ENCODE data around the gene PIPOX.
"Not testable (repeated sequence)": the region's sequence is repeated elsewhere in the genome, so short reads cannot be mapped to it uniquely, and the experiment has no call there.

Gene PIPOX

DNA sequence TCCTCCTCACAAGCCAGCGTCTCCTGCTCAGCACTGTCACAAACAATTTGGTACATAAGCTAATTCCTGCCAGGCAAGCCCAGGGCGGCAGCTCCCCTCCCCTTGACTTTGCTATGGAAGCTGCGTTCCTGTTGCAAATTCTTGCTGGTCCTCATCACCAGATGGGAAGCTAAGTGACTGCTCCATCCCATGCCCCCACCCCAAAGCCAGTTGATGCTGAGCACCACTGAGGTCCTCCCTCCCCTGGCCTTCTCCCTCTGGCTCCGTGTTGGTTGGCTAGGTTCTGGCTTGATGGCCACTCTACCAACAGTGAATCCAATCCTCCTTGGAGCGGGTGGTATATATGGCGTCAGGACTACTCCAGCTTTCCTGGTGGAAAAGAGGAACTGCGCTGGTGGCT, 34.4 kb downstream of the PIPOX start:
- FAIRE-seq, result no peak

DNA sequence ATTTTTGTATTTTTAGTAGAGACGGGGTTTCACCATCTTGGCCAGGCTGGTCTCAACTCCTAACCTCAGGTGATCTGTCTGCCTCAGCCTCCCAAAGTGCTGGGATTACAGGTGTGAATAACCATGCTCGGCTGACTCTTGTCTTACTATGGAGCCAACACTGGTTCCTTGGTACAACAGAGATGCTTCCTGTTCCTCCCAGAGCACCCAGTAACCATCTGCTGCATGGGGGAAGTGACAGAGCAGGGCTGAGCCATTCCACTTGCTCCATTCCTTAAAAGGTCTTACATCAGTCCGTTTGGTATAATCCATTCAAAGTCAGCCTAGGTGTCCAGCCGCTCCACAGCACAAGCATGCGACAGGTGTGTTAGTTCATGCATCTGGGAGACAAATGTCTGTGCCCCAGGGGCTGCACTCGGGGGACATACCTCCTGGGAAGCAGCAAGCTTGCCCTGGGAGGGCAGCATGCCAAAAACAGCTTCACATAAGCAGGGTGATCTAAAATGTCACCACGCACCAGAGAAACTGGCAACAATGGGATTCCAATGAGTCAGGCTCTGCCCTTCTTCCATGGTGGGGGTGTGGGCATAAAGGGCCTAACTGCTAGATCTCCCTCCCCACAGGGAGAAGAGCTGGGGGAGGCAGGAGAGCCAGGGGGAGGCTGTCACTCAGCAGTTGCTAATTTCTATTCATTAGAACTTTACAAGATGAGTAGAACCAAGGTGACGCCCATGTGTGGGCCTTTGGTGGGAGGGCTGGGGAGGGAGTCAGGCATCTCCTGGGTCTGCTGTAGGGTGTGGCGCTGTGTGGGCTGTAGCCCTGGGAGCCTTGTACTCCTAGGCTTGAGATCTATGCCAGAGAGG, 35.5 kb downstream of the PIPOX start:
- no peak for FAIRE-seq

- FAIRE-seq, result no peak
These were observed 36.5 kb downstream of the PIPOX start for GRCh38 chr17:29079433-29079832.

DNA sequence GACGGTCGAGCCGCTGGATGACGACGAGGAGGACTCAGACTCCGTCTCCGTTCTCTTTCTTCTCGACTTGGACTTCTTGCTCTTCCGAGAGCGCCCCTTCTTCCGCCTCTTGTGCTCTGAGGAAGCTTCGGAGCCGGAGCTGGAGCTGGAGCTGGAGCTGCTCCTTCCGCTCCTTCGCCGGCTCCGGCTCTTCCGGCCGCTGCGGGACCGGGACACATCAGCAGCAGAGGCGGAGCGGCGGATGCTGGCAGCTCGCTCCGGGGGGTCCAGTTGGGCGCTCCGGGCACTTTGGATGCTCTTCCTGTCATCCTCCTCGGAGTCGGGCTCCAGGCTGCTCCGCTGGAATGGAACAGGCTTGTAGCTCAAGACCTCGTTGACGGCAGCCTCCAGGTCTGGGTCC, 36.9 kb downstream of the PIPOX start:
- FAIRE-seq, result no peak

GRCh38 chr17:29080323-29080722, 37.4 kb downstream of the PIPOX start:
- FAIRE-seq, result no peak

- no peak for FAIRE-seq
These were observed 38.0 kb downstream of the PIPOX start for GRCh38 chr17:29080965-29081364.

DNA sequence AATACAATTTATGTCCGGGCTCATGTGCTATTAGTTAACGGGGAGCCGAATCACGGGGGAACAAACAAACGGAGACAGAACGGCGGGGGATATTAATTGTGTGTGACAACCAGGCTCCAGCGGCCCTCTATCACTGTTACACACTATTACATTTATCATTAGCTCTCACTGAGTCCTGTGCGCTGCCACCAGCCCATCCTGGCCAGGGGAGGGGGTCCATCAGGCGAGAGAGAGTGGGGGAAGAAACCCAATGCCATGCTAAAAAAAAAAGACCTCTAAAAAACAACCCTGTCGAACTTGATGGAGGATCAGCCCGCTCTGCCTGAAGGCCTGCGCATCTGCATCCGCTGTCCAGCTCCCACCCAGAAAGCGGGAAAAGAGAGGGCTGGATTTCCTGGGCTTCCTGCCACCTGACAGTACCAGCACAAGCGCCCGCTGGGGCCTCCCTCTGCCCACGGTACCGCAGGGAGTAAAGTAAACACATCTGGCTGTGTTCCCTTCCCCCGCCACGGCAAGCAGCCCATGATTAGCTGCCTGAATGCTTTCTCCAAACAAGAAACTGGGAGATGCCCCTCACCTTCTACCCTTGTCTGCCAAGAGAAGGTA, 41.7 kb downstream of the PIPOX start:
- no peak for FAIRE-seq

DNA sequence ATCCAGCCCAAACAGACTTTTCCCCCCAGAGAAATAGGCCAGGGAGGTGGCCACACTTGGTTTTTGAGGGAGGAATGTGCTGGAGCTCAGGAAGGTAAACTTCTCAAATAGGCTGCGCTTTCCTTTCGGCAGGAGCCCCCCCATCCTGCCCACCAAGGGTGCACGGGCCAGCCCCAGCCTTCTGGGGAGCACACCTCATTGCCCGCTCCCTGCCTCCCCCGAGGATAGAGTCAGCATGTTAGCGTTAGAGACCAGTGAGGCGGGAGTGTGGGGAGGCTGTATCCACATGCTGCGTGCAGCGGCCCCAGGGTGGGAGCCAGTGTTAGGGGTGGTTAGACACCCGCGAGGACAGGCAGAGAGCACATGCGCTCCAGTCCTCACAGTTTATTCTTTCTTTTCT, 42.3 kb downstream of the PIPOX start:
- no peak for FAIRE-seq

DNA sequence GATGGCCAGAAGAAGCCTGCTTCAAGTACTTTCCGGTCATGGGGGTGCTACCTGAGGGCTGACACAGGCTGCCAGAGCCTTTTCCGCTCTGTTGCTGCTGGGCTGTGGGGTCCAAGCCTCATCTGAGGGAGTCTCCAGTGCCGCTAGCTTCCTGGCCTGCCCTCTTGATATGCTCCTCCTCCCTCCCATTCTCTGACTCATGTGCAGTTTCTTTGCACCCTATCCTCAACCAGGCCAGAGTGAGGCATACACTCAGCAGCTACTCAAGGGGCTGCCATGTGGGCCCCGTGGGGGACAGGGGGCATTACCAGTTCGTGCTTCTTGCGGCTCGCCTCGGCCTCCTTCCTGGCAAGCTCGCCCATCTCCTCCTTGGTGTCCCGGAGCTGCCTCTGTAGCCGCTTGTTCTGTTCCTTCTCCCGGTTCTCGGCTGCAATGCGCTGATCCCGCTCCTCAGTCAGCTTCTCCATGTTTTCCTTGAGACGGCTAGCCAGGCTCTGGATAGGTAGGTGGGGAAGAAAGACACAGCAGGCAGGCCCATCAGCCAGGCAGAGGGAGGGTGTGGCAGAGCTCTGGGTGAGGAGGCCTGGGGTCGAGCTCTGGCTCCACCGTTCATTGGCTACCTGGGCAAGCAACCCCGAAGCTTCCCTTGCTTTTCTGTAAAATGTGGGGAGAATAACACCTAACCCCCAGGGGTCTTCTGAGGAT, 43.8 kb downstream of the PIPOX start:
- no peak for FAIRE-seq

DNA sequence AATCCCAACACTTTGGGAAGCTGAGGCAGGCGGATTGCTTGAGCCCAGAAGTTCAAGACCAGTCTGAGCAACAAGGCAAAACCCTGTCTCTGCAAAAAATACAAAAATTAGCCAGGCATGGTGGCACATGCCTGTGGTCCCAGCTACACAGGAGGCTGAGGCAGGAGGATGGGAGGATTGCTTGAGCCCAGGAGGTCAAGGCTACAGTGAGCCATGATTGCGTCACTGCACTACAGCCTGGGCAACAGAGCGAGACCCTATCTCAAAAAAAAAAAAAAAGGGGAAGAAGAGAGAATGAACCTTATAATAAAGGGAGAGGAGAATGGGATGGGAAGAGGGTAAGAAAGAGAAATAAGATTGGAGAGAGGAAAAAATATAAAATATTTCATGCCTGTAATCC, 45.8 kb downstream of the PIPOX start:
- FAIRE-seq, result not testable (repeated sequence)

- FAIRE-seq, result no peak
These were observed 46.7 kb downstream of the PIPOX start for GRCh38 chr17:29089601-29090044.

DNA sequence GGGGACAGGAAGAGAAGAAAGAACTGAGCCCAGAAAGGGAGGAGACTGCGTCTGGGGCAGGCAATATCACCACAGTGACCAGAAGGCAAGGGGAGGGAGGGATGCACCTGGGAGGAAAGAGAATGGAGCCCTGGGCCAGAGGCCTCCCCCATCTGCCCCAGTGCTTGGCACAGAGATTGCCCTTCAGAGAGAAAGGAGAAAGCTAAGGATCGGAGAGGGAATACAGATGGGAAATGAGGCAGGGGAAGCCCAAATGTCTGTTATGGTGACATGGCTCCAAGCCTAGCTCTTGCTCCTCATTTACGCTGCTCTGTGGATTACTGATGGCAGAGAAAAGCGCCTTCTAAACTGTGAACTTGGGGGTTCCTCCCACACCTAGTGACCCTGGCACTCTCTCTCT, 47.2 kb downstream of the PIPOX start:
- FAIRE-seq, result no peak

DNA sequence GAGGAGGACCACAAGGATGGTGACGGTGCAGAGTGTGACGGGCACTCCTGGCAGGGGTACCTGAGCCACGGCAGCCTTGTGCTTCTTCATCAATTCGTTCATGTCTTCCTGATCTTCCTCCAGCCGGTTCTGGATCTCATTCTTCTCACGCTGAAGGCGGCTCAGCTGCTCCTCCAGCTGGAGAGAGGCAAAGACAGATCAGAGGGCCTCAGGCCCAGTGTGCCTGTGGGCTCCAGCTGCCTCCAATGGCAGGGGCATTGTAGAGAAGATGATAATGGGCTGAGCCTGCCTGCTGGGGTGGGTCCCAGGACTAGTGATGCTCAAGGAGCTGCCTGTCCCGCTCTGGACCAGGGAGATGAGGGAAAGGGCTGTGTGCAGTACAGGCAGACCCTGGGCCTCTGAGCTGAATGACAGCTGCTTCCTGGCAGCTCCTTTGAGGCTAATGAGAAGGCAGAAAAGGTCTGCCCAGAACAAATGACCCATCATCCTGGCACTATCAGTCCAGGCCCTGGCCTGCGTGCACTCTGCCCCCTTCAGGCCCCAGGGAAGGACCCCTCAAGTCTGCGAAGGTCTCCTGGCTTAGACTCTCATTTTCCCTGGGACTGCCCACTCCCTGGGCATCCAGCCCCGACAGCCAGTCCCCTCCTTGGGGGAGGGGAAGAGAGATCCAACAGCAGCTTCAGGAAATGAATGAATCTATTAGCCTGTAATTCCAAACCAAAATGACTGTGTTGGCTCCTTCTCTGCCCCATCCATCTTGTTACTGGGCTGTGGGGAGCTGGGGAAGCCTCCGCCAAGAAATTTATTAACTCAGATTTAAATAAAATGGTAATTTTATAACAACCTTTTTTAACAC, 48.0 kb downstream of the PIPOX start:
- no peak for FAIRE-seq

GRCh38 chr17:29091606-29092289, 48.8 kb downstream of the PIPOX start:
- no peak for FAIRE-seq

GRCh38 chr17:29093090-29093871, 50.3 kb downstream of the PIPOX start:
- no peak for FAIRE-seq

GRCh38 chr17:29094101-29094708, 51.3 kb downstream of the PIPOX start:
- no peak for FAIRE-seq

GRCh38 chr17:29095439-29095838, 52.5 kb downstream of the PIPOX start:
- FAIRE-seq, result no peak

- no peak for FAIRE-seq
These were observed 53.2 kb downstream of the PIPOX start for GRCh38 chr17:29096094-29096493.

DNA sequence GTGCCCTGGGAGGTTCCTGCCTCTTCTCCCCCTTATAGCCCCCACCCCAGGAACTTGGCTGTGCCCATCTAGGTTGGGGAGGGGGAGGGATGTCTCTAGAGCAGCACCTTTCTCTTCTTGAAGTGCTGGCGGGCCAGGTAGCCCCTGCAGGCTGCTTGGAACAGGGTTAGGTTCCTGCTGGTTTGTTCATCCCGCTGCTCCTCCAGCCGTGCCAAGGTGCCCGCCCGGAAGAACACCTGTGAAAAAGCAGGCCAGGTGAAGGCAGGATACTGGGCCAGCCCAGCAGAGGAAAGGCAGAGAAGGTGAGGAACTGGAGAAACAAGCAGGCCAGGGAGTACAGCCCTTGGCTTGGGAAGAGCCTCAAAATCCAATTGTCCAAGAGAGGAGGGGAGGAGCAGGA, 56.6 kb downstream of the PIPOX start:
- no peak for FAIRE-seq

DNA sequence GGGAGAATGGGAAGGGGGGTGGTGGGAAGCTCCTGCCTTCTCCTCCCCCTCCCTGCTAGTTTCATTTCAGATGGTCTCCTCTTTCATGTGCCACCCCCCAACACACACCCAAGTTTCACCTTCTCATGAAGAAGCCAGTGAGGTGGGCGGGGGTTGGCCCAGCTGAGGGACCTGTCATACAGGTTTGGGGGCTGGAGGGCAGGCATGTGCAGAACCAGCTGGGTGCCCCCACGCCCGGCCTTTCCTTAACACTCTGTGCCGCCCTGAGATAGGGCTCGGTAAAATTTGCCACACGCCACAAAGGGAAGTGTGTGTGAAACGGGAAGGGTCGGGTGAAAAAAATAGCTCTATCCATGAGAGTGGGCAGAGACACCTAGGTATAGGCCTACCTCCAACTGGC, 57.4 kb downstream of the PIPOX start:
- FAIRE-seq, result no peak

DNA sequence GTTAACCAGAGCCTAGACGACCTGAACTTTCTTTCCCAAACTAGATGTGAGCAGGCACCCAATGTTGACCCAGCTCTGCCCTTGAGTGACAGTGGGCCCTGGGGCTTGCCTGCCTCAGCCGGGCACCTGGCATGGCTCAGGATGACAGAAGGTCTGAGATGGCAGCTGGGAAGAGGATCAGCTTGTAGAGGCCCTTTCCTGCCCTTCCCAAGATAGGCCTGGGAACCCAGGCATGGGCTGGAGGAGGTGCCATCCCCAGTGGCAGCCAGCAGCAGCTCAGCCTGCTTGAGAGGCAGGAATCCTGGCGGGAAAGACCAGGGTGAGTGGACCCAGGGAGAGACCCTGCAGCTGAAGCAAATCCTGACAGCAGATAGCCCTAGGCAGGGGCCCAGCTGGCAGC, 59.1 kb downstream of the PIPOX start:
- no peak for FAIRE-seq

Measured in G401.6 (cell line).